Loucy (cell line): Measurements from ENCODE around the gene CNTN5.

Source experiments
- H2AFZ ChIP-seq: fragments of 200-600 bp; sonication (generic); 2 replicates; pipeline ENCODE4 v1.6.0; 2016; ENCODE audit warnings: antibody characterized with exemption, mild to moderate bottlenecking, low read length, moderate library complexity
- H3F3A ChIP-seq: fragments of 200-600 bp; 2 replicates; pipeline ENCODE4 v1.6.0; 2016; ENCODE audit warnings: antibody characterized with exemption, low read depth, mild to moderate bottlenecking
- H3K27me3 ChIP-seq: fragments of 200-600 bp; sonication (generic); 2 replicates; pipeline ENCODE4 v1.6.1; 2014; ENCODE audit warnings: low read length, mild to moderate bottlenecking; ENCODE audit not compliant: insufficient read depth, poor library complexity, severe bottlenecking
- H3K36me3 ChIP-seq: fragments of 200-600 bp; sonication (generic); 2 replicates; pipeline ENCODE4 v1.6.1; 2016; ENCODE audit warnings: low read length; ENCODE audit not compliant: insufficient read depth
- H3K4me1 ChIP-seq: fragments of 200-600 bp; sonication (generic); 2 replicates; pipeline ENCODE4 v1.5.1; 2014; ENCODE audit warnings: low read length, mild to moderate bottlenecking; ENCODE audit not compliant: insufficient read depth, poor library complexity, severe bottlenecking
- H3K4me2 ChIP-seq: fragments of 200-600 bp; sonication (generic); 2 replicates; pipeline ENCODE4 v1.6.0; 2014; ENCODE audit warnings: antibody characterized with exemption, low read length, low read depth, mild to moderate bottlenecking; ENCODE audit not compliant: poor library complexity, severe bottlenecking
- H3K4me3 ChIP-seq: fragments of 200-600 bp; sonication (generic); 2 replicates; pipeline ENCODE4 v1.5.1; 2014; ENCODE audit warnings: low read length, mild to moderate bottlenecking, mixed read lengths; ENCODE audit not compliant: poor library complexity, severe bottlenecking
- H3K79me2 ChIP-seq: fragments of 200-600 bp; sonication (generic); 2 replicates; pipeline ENCODE4 v1.6.1; 2014; ENCODE audit warnings: low read length; ENCODE audit not compliant: insufficient read depth
- H3K9ac ChIP-seq: fragments of 200-600 bp; sonication (generic); 2 replicates; pipeline ENCODE4 v1.6.0; 2014; ENCODE audit warnings: mild to moderate bottlenecking, low read depth, low read length, moderate library complexity; ENCODE audit not compliant: poor library complexity, severe bottlenecking
- H3K9me2 ChIP-seq: fragments of 200-600 bp; sonication (generic); replicated peaks from 2 replicates; pipeline ENCODE4 v1.6.1; 2016; ENCODE audit warnings: low read depth, low read length, mixed read lengths
- H3K9me3 ChIP-seq: fragments of 200-600 bp; sonication (generic); 2 replicates; pipeline ENCODE4 v1.6.1; 2014; ENCODE audit warnings: mild to moderate bottlenecking, antibody characterized with exemption, low read length, low read depth; ENCODE audit not compliant: insufficient read depth
- H4K20me1 ChIP-seq: fragments of 200-600 bp; sonication (generic); 2 replicates; pipeline ENCODE4 v1.6.0; 2014; ENCODE audit warnings: antibody characterized with exemption, low read length, mild to moderate bottlenecking; ENCODE audit not compliant: insufficient read depth, poor library complexity, severe bottlenecking
- CTCF ChIP-seq: fragments of 200-600 bp; sonication (generic); conservative IDR thresholded peaks from 2 replicates; pipeline ENCODE4 v1.5.1; 2014; ENCODE audit warnings: mild to moderate bottlenecking, antibody characterized with exemption, low read length
- EZH2phosphoT487 ChIP-seq: fragments of 200-600 bp; IDR thresholded peaks from 2 replicates; pipeline ENCODE4 v1.6.1; 2018; ENCODE audit warnings: antibody characterized with exemption, mild to moderate bottlenecking, moderate library complexity, borderline replicate concordance

Gene CNTN5

GRCh38 chr11:99505831-99506230 lies 485.1 kb downstream of the CNTN5 start:
- Histone ChIP-seq H3K36me3 (no peaks in the 10 kb centered on the region), H3K9ac (no peak overlapping the region), H3K79me2 (no peaks in the 10 kb centered on the region), H3K9me2 (no peaks in the 10 kb centered on the region), H3K4me1 (no peaks in the 10 kb centered on the region), H3K9me3 (no peaks in the 10 kb centered on the region), H3K27me3 (no peaks in the 10 kb centered on the region), H4K20me1 (no peaks in the 10 kb centered on the region), H3F3A (no peaks in the 10 kb centered on the region), H3K4me3 (no peak overlapping the region), H3K4me2 (no peak overlapping the region), H2AFZ (no peak overlapping the region)
- no peak for TF ChIP-seq CTCF
- no peak for TF ChIP-seq EZH2phosphoT487

- H3K9ac ChIP-seq, result no peak overlapping the region
- no peaks in the 10 kb centered on the region for H3F3A ChIP-seq
- H3K79me2 ChIP-seq, result no peaks in the 10 kb centered on the region
- H3K4me2 ChIP-seq, result no peak overlapping the region
- TF ChIP-seq EZH2phosphoT487 (no peak), CTCF (no peak)
- H3K9me2 ChIP-seq, result no peaks in the 10 kb centered on the region
- no peaks in the 10 kb centered on the region for H3K4me1 ChIP-seq
- H3K36me3 ChIP-seq, result no peaks in the 10 kb centered on the region
- no peaks in the 10 kb centered on the region for H4K20me1 ChIP-seq
- H3K27me3 ChIP-seq, result no peaks in the 10 kb centered on the region
- no peaks in the 10 kb centered on the region for H3K9me3 ChIP-seq
- no peak overlapping the region for H3K4me3 ChIP-seq
- no peak overlapping the region for H2AFZ ChIP-seq
Observed at GRCh38 chr11:99509863-99510262, 489.1 kb downstream of the CNTN5 start.

- Histone ChIP-seq H3K4me3 (no peak overlapping the region), H3K9me3 (no peaks in the 10 kb centered on the region), H3K79me2 (no peaks in the 10 kb centered on the region), H3K4me2 (no peak overlapping the region), H3K9me2 (no peaks in the 10 kb centered on the region), H3K9ac (no peak overlapping the region), H3F3A (no peaks in the 10 kb centered on the region), H3K27me3 (no peaks in the 10 kb centered on the region), H4K20me1 (no peaks in the 10 kb centered on the region), H3K4me1 (no peaks in the 10 kb centered on the region), H3K36me3 (no peaks in the 10 kb centered on the region), H2AFZ (no peak overlapping the region)
- TF ChIP-seq EZH2phosphoT487, result no peak
- TF ChIP-seq CTCF, result no peak
Observed at GRCh38 chr11:99513368-99513767, 492.6 kb downstream of the CNTN5 start.
